CD4-positive, alpha-beta T cell (primary cell): ENCODE results near the gene PROSER2. TPM values are rescaled to one million over a fixed set of nuclear protein-coding genes. Genes with fewer than 3 reads are reported as not detected.

Experiments
- ATAC-seq: fragments of 200-7000 bp; cut with Tn5 transposase; one replicate; pipeline ENCODE4 v1.10.0; 2022; ENCODE audit warnings: mild to moderate bottlenecking; ENCODE audit not compliant: poor library complexity
- CTCF ChIA-PET: fragments of 350-600 bp; sonication (Branson Sonifier 250); formaldehyde crosslinking; loops from one replicate; lab custom pipeline; 2021; ENCODE audit warnings: antibody characterized with exemption, inconsistent platforms; lab: Charles Lee
- POLR2A ChIA-PET: fragments of 350-600 bp; sonication (Branson Sonifier 250); formaldehyde crosslinking; loops from one replicate; lab custom pipeline; 2021; ENCODE audit warnings: antibody characterized with exemption, inconsistent platforms; lab: Charles Lee
- DNase-seq, 14 experiments: peaks; one replicate each; pipeline ENCODE4 v3.0.0-alpha.2; 2013 to 2020; ENCODE audit warnings: mixed read lengths in 2 of 14
- H3K27ac ChIP-seq, 2 donors: one replicate each; pipeline versions ENCODE4 v1.5.1 to v1.7.0; 2013; ENCODE audit warnings: low read length in 2 of 2, low read depth in 1 of 2, mild to moderate bottlenecking in 1 of 2
- H3K27me3 ChIP-seq, 2 experiments: 1 replicate in 1 of 2; 2 replicates in 1 of 2; pipeline versions ENCODE4 v1.6.1 to v1.7.0; 2013; ENCODE audit warnings: low read length in 2 of 2, control low read depth in 1 of 2, mild to moderate bottlenecking in 1 of 2, moderate library complexity in 1 of 2; ENCODE audit not compliant: insufficient read depth in 2 of 2, control insufficient read depth in 1 of 2
- H3K36me3 ChIP-seq: one replicate; pipeline ENCODE4 v1.6.1; 2013; ENCODE audit warnings: low read length, control low read depth; ENCODE audit not compliant: insufficient read depth
- H3K4me1 ChIP-seq: one replicate; pipeline ENCODE4 v1.6.1; 2013; ENCODE audit warnings: low read length, control low read depth; ENCODE audit not compliant: insufficient read depth
- H3K4me3 ChIP-seq: one replicate; pipeline ENCODE4 v1.5.1; 2013; ENCODE audit warnings: mild to moderate bottlenecking, low read length, moderate library complexity
- H3K9me3 ChIP-seq, 2 experiments: 1 replicate in 1 of 2; 2 replicates in 1 of 2; pipeline versions ENCODE4 v1.6.1 to v1.7.0; 2013; ENCODE audit warnings: low read length in 2 of 2, mild to moderate bottlenecking in 2 of 2, control low read depth in 1 of 2, moderate library complexity in 1 of 2; ENCODE audit not compliant: control insufficient read depth in 1 of 2, insufficient read depth in 1 of 2
- H3K27ac Mint-ChIP-seq: one replicate; pipeline ENCODE4 v1.8.0; 2020; ENCODE audit warnings: mixed read lengths
- H3K27me3 Mint-ChIP-seq: one replicate; pipeline ENCODE4 v1.8.0; 2021; ENCODE audit warnings: mixed read lengths
- H3K36me3 Mint-ChIP-seq: one replicate; pipeline ENCODE4 v1.8.0; 2021; ENCODE audit warnings: low read depth, mixed read lengths
- H3K4me1 Mint-ChIP-seq: one replicate; pipeline ENCODE4 v1.8.0; 2021; ENCODE audit warnings: low read depth, mixed read lengths
- H3K4me3 Mint-ChIP-seq: one replicate; pipeline ENCODE4 v1.8.0; 2020; ENCODE audit warnings: mild to moderate bottlenecking, mixed read lengths
- H3K9me3 Mint-ChIP-seq: one replicate; pipeline ENCODE4 v1.8.0; 2020; ENCODE audit warnings: mixed read lengths
- intact Hi-C, 2 experiments: fragments of 100-400 bp; cut with DNase I in 1 of 2; cut with micrococcal nuclease in 1 of 2; formaldehyde crosslinking; loops; one replicate each; pipeline versions ENCODE4 v1.15.1 to v1.9.0; 2023 to 2025; cut with DNase I, micrococcal nuclease
- total RNA-seq, 174 experiments: library from RNA in 2 of 174; stranded (reverse) in 2 of 174; gene quantifications; one replicate each; pipeline ENCODE4 v1.2.3 and lab custom pipeline; 2021 to 2026
- TF ChIP-seq, protein P1 (sequence below): fragments of 200-600 bp; IDR thresholded peaks from one replicate; pipeline ENCODE4 v1.8.0; 2022; ENCODE audit warnings: antibody characterized with exemption, mild to moderate bottlenecking

Gene PROSER2
- total RNA-seq, 2 experiments from 2014 or later: 1.1 TPM

- Histone ChIP-seq H3K36me3 (no peaks in the 10 kb centered on the region), H3K4me3 (no peak overlapping the region), H3K27me3 (no peaks in the 10 kb centered on the region), H3K4me1 (no peaks in the 10 kb centered on the region), H3K9me3 (no peaks in the 10 kb centered on the region), H3K27ac (no peak overlapping the region)
- ChIA-PET POLR2A (interaction anchor here (0.6 kb wide), 1 partner anchor 308 kb away, joined by 3 read pairs; no protein-coding TSS in a partner anchor), CTCF (no interaction called here)
- intact Hi-C loops: no loop called here
- H3K36me3 Mint-ChIP-seq: no peaks in the 10 kb centered on the region
- no peaks in the 10 kb centered on the region for H3K4me1 Mint-ChIP-seq
- H3K9me3 Mint-ChIP-seq: no peaks in the 10 kb centered on the region
- H3K27ac Mint-ChIP-seq: no peak overlapping the region
- DNase-seq (no peak), ATAC-seq (no peak)
- TF ChIP-seq, protein P1, sequence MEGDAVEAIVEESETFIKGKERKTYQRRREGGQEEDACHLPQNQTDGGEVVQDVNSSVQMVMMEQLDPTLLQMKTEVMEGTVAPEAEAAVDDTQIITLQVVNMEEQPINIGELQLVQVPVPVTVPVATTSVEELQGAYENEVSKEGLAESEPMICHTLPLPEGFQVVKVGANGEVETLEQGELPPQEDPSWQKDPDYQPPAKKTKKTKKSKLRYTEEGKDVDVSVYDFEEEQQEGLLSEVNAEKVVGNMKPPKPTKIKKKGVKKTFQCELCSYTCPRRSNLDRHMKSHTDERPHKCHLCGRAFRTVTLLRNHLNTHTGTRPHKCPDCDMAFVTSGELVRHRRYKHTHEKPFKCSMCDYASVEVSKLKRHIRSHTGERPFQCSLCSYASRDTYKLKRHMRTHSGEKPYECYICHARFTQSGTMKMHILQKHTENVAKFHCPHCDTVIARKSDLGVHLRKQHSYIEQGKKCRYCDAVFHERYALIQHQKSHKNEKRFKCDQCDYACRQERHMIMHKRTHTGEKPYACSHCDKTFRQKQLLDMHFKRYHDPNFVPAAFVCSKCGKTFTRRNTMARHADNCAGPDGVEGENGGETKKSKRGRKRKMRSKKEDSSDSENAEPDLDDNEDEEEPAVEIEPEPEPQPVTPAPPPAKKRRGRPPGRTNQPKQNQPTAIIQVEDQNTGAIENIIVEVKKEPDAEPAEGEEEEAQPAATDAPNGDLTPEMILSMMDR: no peak
- H3K27me3 Mint-ChIP-seq: no peaks in the 10 kb centered on the region
- H3K4me3 Mint-ChIP-seq: no peak overlapping the region
These were observed 85.4 kb downstream of the PROSER2 start for GRCh38 chr10:11908536-11908935.

DNA sequence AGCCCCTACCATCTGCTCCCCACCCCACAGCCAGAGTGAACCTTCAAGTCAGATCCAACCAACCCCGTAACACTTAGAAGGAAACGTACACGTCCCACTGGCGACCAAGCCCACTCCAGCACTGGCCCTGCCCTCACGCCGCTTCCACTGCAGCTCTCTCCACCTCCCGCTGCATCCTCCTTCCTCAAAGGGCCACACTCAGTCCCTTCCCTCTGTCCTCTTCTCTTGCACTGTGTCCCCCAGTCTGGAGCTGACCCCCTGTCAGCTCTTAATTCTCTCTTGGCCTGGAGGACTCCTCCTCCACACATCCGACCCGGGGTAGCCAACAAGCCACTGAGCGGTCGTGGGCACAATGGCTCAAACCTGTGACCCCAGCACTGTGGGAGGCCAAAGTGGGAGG is 85.8 kb downstream of the PROSER2 start:
- CTCF ChIA-PET: no interaction called here
- H3K36me3 Mint-ChIP-seq: no peaks in the 10 kb centered on the region

GRCh38 chr10:11909618-11910017 is 86.5 kb downstream of the PROSER2 start:
- DNase-seq (no peak), ATAC-seq (no peak)
- H3K27ac Mint-ChIP-seq: no peak overlapping the region
- TF ChIP-seq, protein P1: no peak
- no peaks in the 10 kb centered on the region for H3K36me3 Mint-ChIP-seq
- Histone ChIP-seq H3K4me3 (no peak overlapping the region), H3K4me1 (no peaks in the 10 kb centered on the region), H3K36me3 (no peaks in the 10 kb centered on the region), H3K27ac (no peak overlapping the region), H3K9me3 (no peaks in the 10 kb centered on the region), H3K27me3 (no peaks in the 10 kb centered on the region)
- no peaks in the 10 kb centered on the region for H3K27me3 Mint-ChIP-seq
- POLR2A ChIA-PET: no interaction called here
- CTCF ChIA-PET: no interaction called here
- H3K4me1 Mint-ChIP-seq: no peaks in the 10 kb centered on the region
- intact Hi-C loops: no loop called here
- no peak overlapping the region for H3K4me3 Mint-ChIP-seq
- H3K9me3 Mint-ChIP-seq: no peaks in the 10 kb centered on the region

More for the DNA sequence above, 85.8 kb downstream of the PROSER2 start:
- Mint-ChIP-seq H3K9me3 (no peaks in the 10 kb centered on the region), H3K4me1 (no peaks in the 10 kb centered on the region), H3K4me3 (no peak overlapping the region), H3K27ac (no peak overlapping the region), H3K27me3 (no peaks in the 10 kb centered on the region)
- Histone ChIP-seq H3K27me3 (no peaks in the 10 kb centered on the region), H3K4me3 (no peak overlapping the region), H3K36me3 (no peaks in the 10 kb centered on the region), H3K27ac (no peak overlapping the region), H3K4me1 (no peaks in the 10 kb centered on the region), H3K9me3 (no peaks in the 10 kb centered on the region)
- ATAC-seq (no peak), DNase-seq (no peak)
- TF ChIP-seq, protein P1: no peak
- intact Hi-C loops: no loop called here
- POLR2A ChIA-PET: interaction anchor here (0.6 kb wide), 1 partner anchor 308 kb away, joined by 3 read pairs; no protein-coding TSS in a partner anchor
